ENCODE results near the gene SARDH.

- no peak for TF ChIP-seq CTCF (IDR thresholded peaks at IDR 0.05)
- TF ChIP-seq POLR2A (IDR thresholded peaks at IDR 0.05): no peak
These were observed 12.3 kb downstream of the SARDH start for GRCh38 chr9:133725886-133726285.

All from heart left ventricle (tissue), 13 donors.